GM12878 (cell line): ENCODE measurements around the gene PIERCE2. TPM values are rescaled to one million over a fixed set of nuclear protein-coding genes. Genes with fewer than 3 reads are reported as not detected.
A peak's percentile ranks its signal among the peaks of the same experiment; 100 is the strongest.
"Not testable (repeated sequence)": the region's sequence is repeated elsewhere in the genome, so short reads cannot be mapped to it uniquely, and the experiment has no call there.

Experiments used
- ATAC-seq: fragments of 200-7000 bp; cut with Tn5 transposase; 3 replicates; pipeline ENCODE4 v1.9.1; 2020; ENCODE audit warnings: mild to moderate bottlenecking, moderate library complexity
- BruUV-seq: library from RNA; stranded (reverse); fragments of 400-500 nt; replicated peaks from 2 replicates; lab custom pipeline; 2021; lab: Mats Ljungman, UMichigan
- CTCF ChIA-PET: fragments of 300-600 bp; sonication (Branson Sonifier 250); formaldehyde crosslinking; extraction: SDS; loops from one replicate; lab custom pipeline; 2021; ENCODE audit warnings: inconsistent platforms; lab: Yijun Ruan, JAX
- POLR2A ChIA-PET: fragments of 350-600 bp; formaldehyde crosslinking; extraction: SDS; loops from one replicate; lab custom pipeline; 2021; ENCODE audit warnings: inconsistent platforms; lab: Charles Lee
- RAD21 ChIA-PET: fragments of 300-600 bp; sonication (Branson Sonifier 250); formaldehyde crosslinking; loops from one replicate; lab custom pipeline; 2023; ENCODE audit warnings: antibody characterized with exemption; ENCODE audit not compliant: unreplicated experiment; lab: Charles Lee
- SMC1A ChIA-PET: fragments of 300-600 bp; sonication (Branson Sonifier 250); formaldehyde crosslinking; loops from one replicate; lab custom pipeline; 2023; ENCODE audit not compliant: unreplicated experiment, uncharacterized antibody; lab: Charles Lee
- DNase-seq: peaks from one replicate; pipeline ENCODE4 v3.0.0-alpha.2; 2011; ENCODE audit warnings: low read depth, low spot score
- FAIRE-seq: peaks from 3 replicates; lab custom pipeline; 2011; peaks lifted over from hg19 to GRCh38; lab: Jason Lieb, UNC
- H2AFZ ChIP-seq: 2 replicates; pipeline ENCODE4 v1.6.0; 2011; ENCODE audit warnings: low read depth, low read length, control low read depth; ENCODE audit not compliant: control insufficient read depth
- H3K27ac ChIP-seq: 2 replicates; pipeline ENCODE4 v1.5.1; 2011; ENCODE audit warnings: control low read depth; ENCODE audit not compliant: control insufficient read depth, insufficient read depth
- H3K27me3 ChIP-seq, 2 experiments: replicated peaks in 1 of 2; 2 replicates each; pipeline versions ENCODE4 v1.6.0 to v1.6.1; 2011; ENCODE audit warnings: low read length in 1 of 2; ENCODE audit not compliant: control insufficient read depth in 2 of 2, insufficient read depth in 2 of 2
- H3K36me3 ChIP-seq, 2 experiments: 2 replicates each; pipeline ENCODE4 v1.5.1; 2011; ENCODE audit warnings: low read length in 1 of 2; ENCODE audit not compliant: control insufficient read depth in 2 of 2, insufficient read depth in 2 of 2
- H3K4me1 ChIP-seq: 2 replicates; pipeline ENCODE4 v1.6.1; 2011; ENCODE audit warnings: mild to moderate bottlenecking, low read length, moderate library complexity, mixed read lengths; ENCODE audit not compliant: control insufficient read depth, insufficient read depth
- H3K4me2 ChIP-seq: 2 replicates; pipeline ENCODE4 v1.6.0; 2011; ENCODE audit warnings: control low read depth; ENCODE audit not compliant: control insufficient read depth, insufficient read depth
- H3K4me3 ChIP-seq: fragments of 200-600 bp; sonication (generic); 2 replicates; pipeline ENCODE4 v1.5.1; 2016
- H3K79me2 ChIP-seq: 2 replicates; pipeline ENCODE4 v1.6.0; 2011; ENCODE audit warnings: low read length; ENCODE audit not compliant: control insufficient read depth, insufficient read depth
- H3K9ac ChIP-seq: 2 replicates; pipeline ENCODE4 v1.8.0; 2011; ENCODE audit warnings: low read length, control low read depth, mixed read lengths; ENCODE audit not compliant: control insufficient read depth, insufficient read depth
- H3K9me3 ChIP-seq: replicated peaks from 3 replicates; pipeline ENCODE4 v1.5.1; 2011; ENCODE audit warnings: mild to moderate bottlenecking, low read length; ENCODE audit not compliant: control insufficient read depth, insufficient read depth
- H4K20me1 ChIP-seq: 2 replicates; pipeline ENCODE4 v1.6.0; 2011; ENCODE audit not compliant: control insufficient read depth, insufficient read depth
- CREB1 ChIP-seq: IDR thresholded peaks from 2 replicates; pipeline ENCODE4 v1.6.1; 2012; ENCODE audit warnings: low read depth, mild to moderate bottlenecking, inconsistent platforms
- STAT1 ChIP-seq: fragments of 450-650 bp; conservative IDR thresholded peaks from 2 replicates; pipeline ENCODE4 v1.6.1; 2014; ENCODE audit warnings: antibody characterized with exemption, mild to moderate bottlenecking
- STAT3 ChIP-seq: IDR thresholded peaks from 2 replicates; pipeline ENCODE4 v1.6.1; 2011; ENCODE audit warnings: low read depth, low read length, improper control_type of control experiment
- TBL1XR1 ChIP-seq: IDR thresholded peaks from 2 replicates; pipeline ENCODE4 v1.6.1; 2012; ENCODE audit warnings: low read depth, low read length, improper control_type of control experiment
- WGBS: methylation state at CpG from one replicate; pipeline ENCODE4 v1.1.6; 2016; ENCODE audit warnings: low lambda C conversion rate; ENCODE audit not compliant: insufficient replicate concordance, insufficient coverage; ENCODE audit errors: missing lambda C conversion rate; 5-methylcytosine and 5-hydroxymethylcytosine counted together
- in situ Hi-C: fragments of 300-500 bp; cut with MboI; formaldehyde crosslinking; loops from 9 replicates; pipeline ENCODE4 v1.14.3; 2018; ENCODE audit warnings: mixed read lengths
- intact Hi-C: fragments of 100-400 bp; cut with micrococcal nuclease; formaldehyde crosslinking; loops from one replicate; pipeline ENCODE4 v1.14.2; 2022; ENCODE audit not compliant: unreplicated experiment
- polyA plus RNA-seq, 11 experiments: library from polyadenylated mRNA; depleted of rRNA in 4 of 11; unstranded in 6 of 11; stranded (reverse) in 5 of 11; fragments of >200 nt; fragmentation: Nextera tagmentation in 4 of 11; fragmentation: Illumina TruSeq in 1 of 11; extraction: Ambion mirVana in 4 of 11; extraction: Trizol in 1 of 11; gene quantifications; 1 replicate in 1 of 11; 2 replicates in 10 of 11; pipeline versions ENCODE4 v1.2.1 to v1.2.3, GENCODE V29; 2011 to 2016; ENCODE audit warnings: inconsistent platforms in 2 of 11, missing spikeins in 2 of 11, low read depth in 1 of 11
- total RNA-seq, 4 experiments: library from RNA; depleted of rRNA in 3 of 4; stranded (reverse); fragments of >200 nt in 3 of 4; fragmentation: Illumina TruSeq in 1 of 4; extraction: Trizol in 1 of 4; gene quantifications; 2 replicates each; pipeline versions ENCODE4 v1.2.1 to v1.2.3, GENCODE V29; 2013 to 2021
- TF ChIP-seq, protein P1 (sequence below): IDR thresholded peaks from 2 replicates; pipeline ENCODE4 v1.6.1; 2012; ENCODE audit warnings: low read depth, low read length, improper control_type of control experiment

PIERCE2 gene
- total and polyA plus RNA-seq, 10 of the 15 experiments (the other 5 are each of a cell fraction or from before 2014, with no cell fraction given): 0.33 to 1.4 (median 0.89) TPM; not detected in 1

- under 1% methylated on average over 20 of the region's 20 CpGs for WGBS
- Histone ChIP-seq H3K4me2 (peak overlapping the region; percentile 72), H3K4me1 (peaks cover 25% of the 10 kb centered on the region), H2AFZ (peak overlapping the region; percentile 87), H3K27ac (peak overlapping the region; percentile 55), H3K36me3 (no peaks in the 10 kb centered on the region), H3K9me3 (no peaks in the 10 kb centered on the region), H3K9ac (peak overlapping the region; percentile 40), H3K4me3 (peak overlapping the region; percentile 78), H3K79me2 (peaks cover 9% of the 10 kb centered on the region), H4K20me1 (no peaks in the 10 kb centered on the region), H3K27me3 (no peaks in the 10 kb centered on the region)
- TSS peak; percentile 81 for BruUV-seq
- FAIRE-seq: peak; percentile 70
- TF ChIP-seq STAT1 (no peak), TBL1XR1 (no peak), STAT3 (no peak), CREB1 (peak; percentile 53; the same call in 1 of the 2 replicates)
- TF ChIP-seq, protein P1, sequence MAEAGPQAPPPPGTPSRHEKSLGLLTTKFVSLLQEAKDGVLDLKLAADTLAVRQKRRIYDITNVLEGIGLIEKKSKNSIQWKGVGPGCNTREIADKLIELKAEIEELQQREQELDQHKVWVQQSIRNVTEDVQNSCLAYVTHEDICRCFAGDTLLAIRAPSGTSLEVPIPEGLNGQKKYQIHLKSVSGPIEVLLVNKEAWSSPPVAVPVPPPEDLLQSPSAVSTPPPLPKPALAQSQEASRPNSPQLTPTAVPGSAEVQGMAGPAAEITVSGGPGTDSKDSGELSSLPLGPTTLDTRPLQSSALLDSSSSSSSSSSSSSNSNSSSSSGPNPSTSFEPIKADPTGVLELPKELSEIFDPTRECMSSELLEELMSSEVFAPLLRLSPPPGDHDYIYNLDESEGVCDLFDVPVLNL: 0 out of 2 replicates have a peak, but pooled peaks have one; percentile 20
- peak; percentile 3 for ATAC-seq
- DNase-seq: no peak
- in situ Hi-C loops: no loop called here
- intact Hi-C loops: loop anchor here (2.0 to 10.0 kb wide), 3 partner anchors 89 to 213 kb away; partner anchors contain the start of genes PIGB, PIGBOS1 and RSL24D1
- ChIA-PET SMC1A (interaction anchor here (1.5 to 2.4 kb wide), 5 partner anchors 12 to 190 kb away, joined by 3 to 20 read pairs (median 10); partner anchors contain the start of genes PIGB and PIGBOS1), POLR2A (interaction anchor here (0.6 to 2.0 kb wide), 4 partner anchors 13 to 1304 kb away, joined by 3 to 12 read pairs (median 3); partner anchors contain the start of genes PIGB and PIGBOS1), CTCF (interaction anchor here (0.6 to 2.4 kb wide), 12 partner anchors 10 to 190 kb away, joined by 3 to 11 read pairs (median 4); partner anchors contain the start of genes PIGB and PIGBOS1), RAD21 (interaction anchor here (1.0 to 2.4 kb wide), 7 partner anchors 28 to 210 kb away, joined by 3 to 24 read pairs (median 6); partner anchors contain the start of genes PIGB, PIGBOS1 and RSL24D1)
Observed at GRCh38 chr15:55407498-55408011, 740 bp upstream of the PIERCE2 start.

- H3K27ac ChIP-seq, BruUV-seq, H3K9me3 ChIP-seq, in situ Hi-C loops, H3K79me2 ChIP-seq, ATAC-seq, DNase-seq, H3K27me3 ChIP-seq, H3K36me3 ChIP-seq, FAIRE-seq, H4K20me1 ChIP-seq: not testable (repeated sequence)
- ChIA-PET SMC1A (interaction anchor here (0.5 to 2.4 kb wide), 9 partner anchors 15 to 191 kb away, joined by 3 to 20 read pairs (median 4); partner anchors contain the start of genes PIGB and PIGBOS1), CTCF (interaction anchor here (0.7 to 2.4 kb wide), 13 partner anchors 25 to 295 kb away, joined by 3 to 11 read pairs (median 5); partner anchors contain the start of genes PIGB and PIGBOS1), POLR2A (interaction anchor here (0.5 to 2.0 kb wide), 2 partner anchors 20 to 91 kb away, joined by 3 to 12 read pairs; partner anchors contain the start of genes PIGB and PIGBOS1), RAD21 (interaction anchor here (0.7 to 2.4 kb wide), 7 partner anchors 30 to 212 kb away, joined by 3 to 24 read pairs (median 5); partner anchors contain the start of genes PIGB, PIGBOS1 and RSL24D1)
- WGBS: 74% methylated on average over 14 of the region's 14 CpGs
- peaks cover 16% of the 10 kb centered on the region for H3K4me1 ChIP-seq
- peak overlapping the region; percentile 82 for H3K4me2 ChIP-seq
- peak overlapping the region; percentile 78 for H3K4me3 ChIP-seq
- peak overlapping the region; percentile 89 for H2AFZ ChIP-seq
- intact Hi-C loops: loop anchor here (2.0 to 10.0 kb wide), 3 partner anchors 90 to 214 kb away; partner anchors contain the start of genes PIGB, PIGBOS1 and RSL24D1
- peak overlapping the region; percentile 24; the same call in 1 of the 2 replicates for H3K9ac ChIP-seq
Observed at GRCh38 chr15:55408976-55409375, 681 bp downstream of the PIERCE2 start.

- H4K20me1 ChIP-seq, H3K27me3 ChIP-seq, H2AFZ ChIP-seq, RAD21 ChIA-PET, intact Hi-C loops, H3K27ac ChIP-seq, H3K9ac ChIP-seq, ATAC-seq, H3K4me2 ChIP-seq, H3K9me3 ChIP-seq, BruUV-seq, H3K36me3 ChIP-seq, H3K79me2 ChIP-seq, H3K4me3 ChIP-seq, DNase-seq, SMC1A ChIA-PET, in situ Hi-C loops, H3K4me1 ChIP-seq, FAIRE-seq, POLR2A ChIA-PET: not testable (repeated sequence)
- 81% methylated on average over 8 of the region's 8 CpGs for WGBS
- CTCF ChIA-PET: interaction anchor here (1.6 kb wide), 1 partner anchor 22 kb away, joined by 6 read pairs; no protein-coding TSS in a partner anchor
Observed at GRCh38 chr15:55417678-55418077, 9.4 kb downstream of the PIERCE2 start.
